NCI-H2081 treated with DMSO at 0.1 percent for 48 hours (cell line): Measurements from ENCODE around the gene CD93.

Experiments
- DNase-seq: peaks from one replicate; lab custom pipeline; 2025; lab: John Stamatoyannopoulos, UW

Gene CD93

GRCh38 chr20:23099791-23100719, 13.9 kb upstream of the CD93 start:
- no peak for DNase-seq

- DNase-seq: no peak
Observed at GRCh38 chr20:23097636-23098580, 11.8 kb upstream of the CD93 start.

GRCh38 chr20:23096986-23097520, 10.9 kb upstream of the CD93 start:
- DNase-seq: no peak

- DNase-seq: no peak
Observed at GRCh38 chr20:23096097-23096496, 10.0 kb upstream of the CD93 start.

- DNase-seq: no peak
Observed at GRCh38 chr20:23095499-23095898, 9.4 kb upstream of the CD93 start.

GRCh38 chr20:23094927-23095326, 8.8 kb upstream of the CD93 start:
- DNase-seq: no peak

GRCh38 chr20:23094213-23094896, 8.2 kb upstream of the CD93 start:
- no peak for DNase-seq

- DNase-seq: no peak
Observed at GRCh38 chr20:23093613-23094012, 7.5 kb upstream of the CD93 start.

- DNase-seq: no peak
Observed at GRCh38 chr20:23092861-23093495, 6.9 kb upstream of the CD93 start.

GRCh38 chr20:23092384-23092756, 6.2 kb upstream of the CD93 start:
- no peak for DNase-seq

- no peak for DNase-seq
Observed at GRCh38 chr20:23091721-23092383, 5.7 kb upstream of the CD93 start.

- no peak for DNase-seq
Observed at GRCh38 chr20:23090878-23091277, 4.8 kb upstream of the CD93 start.

- no peak for DNase-seq
Observed at GRCh38 chr20:23090147-23090546, 4.0 kb upstream of the CD93 start.

GRCh38 chr20:23088866-23089265, 2.7 kb upstream of the CD93 start:
- no peak for DNase-seq

- DNase-seq: no peak
Observed at GRCh38 chr20:23087587-23088251, 1.6 kb upstream of the CD93 start.

- DNase-seq: no peak
Observed at GRCh38 chr20:23086931-23087411, 847 bp upstream of the CD93 start.

GRCh38 chr20:23085436-23086055, 578 bp downstream of the CD93 start:
- no peak for DNase-seq

GRCh38 chr20:23084845-23085365, 1.2 kb downstream of the CD93 start:
- no peak for DNase-seq

- no peak for DNase-seq
Observed at GRCh38 chr20:23084282-23084844, 1.8 kb downstream of the CD93 start.
